Measurements from ENCODE around the gene RGL2. TPM values are rescaled to one million over a fixed set of nuclear protein-coding genes. Genes with fewer than 3 reads are reported as not detected.

Gene RGL2
- total RNA-seq, 1 experiment from 2014 or later, result 84.4 TPM

DNA sequence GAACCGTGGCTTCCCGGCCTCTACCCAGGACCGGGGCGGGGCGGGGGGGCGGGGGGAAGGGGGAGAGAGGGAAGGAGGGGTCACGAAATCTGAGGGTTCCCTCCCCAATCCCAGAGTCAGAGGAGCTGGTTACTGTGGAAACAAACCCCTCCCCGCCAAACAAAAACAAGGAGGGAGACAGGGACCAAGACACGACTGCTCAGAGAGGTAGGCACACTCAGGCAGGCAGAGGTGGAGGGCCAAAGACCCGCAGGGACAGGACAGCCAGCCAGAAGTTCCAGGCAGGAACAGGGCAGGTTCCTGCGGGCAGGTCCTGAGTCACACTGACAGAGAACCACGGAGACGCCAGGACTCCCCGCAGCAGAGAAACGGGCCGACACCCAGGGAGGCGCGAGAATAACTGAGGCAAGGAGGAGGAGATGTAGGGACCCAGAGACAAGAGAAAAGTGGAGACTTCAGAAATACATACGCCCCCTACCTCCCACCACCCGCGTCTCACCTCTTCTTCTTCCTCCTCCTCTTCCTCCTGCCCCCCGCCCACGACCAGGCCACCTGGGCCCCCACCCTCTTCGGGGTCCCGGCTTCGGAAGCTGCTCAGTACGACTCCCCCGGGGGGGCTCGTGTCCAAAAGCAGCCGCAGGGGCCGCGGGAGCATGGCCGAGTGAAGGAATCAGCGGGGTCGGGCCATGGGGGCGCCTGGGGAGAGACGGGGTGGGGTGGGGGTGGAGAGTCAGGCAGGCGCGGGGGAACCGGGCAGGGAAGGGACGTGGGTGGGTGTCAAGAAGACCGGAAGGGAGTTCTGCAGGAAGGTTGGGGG lies 578 bp downstream of the RGL2 start:
- no TSS peak for BruUV-seq (replicated peaks)
- CTCF ChIA-PET, result interaction anchor here (0.6 to 1.6 kb wide), 3 partner anchors 12 to 21 kb away, joined by 5 to 9 read pairs (median 6); partner anchors contain the start of genes B3GALT4 and ZBTB22
- ATAC-seq (peak; percentile 63), DNase-seq (ENCODE audit: low read depth, low spot score) (no peak)
- H3K36me3 ChIP-seq (ENCODE audit: control insufficient read depth, insufficient read depth, low read length), result peaks cover 5% of the 10 kb centered on the region
- intact Hi-C loops (cut with micrococcal nuclease; ENCODE audit: unreplicated experiment), result no loop called here
- peak overlapping the region; percentile 97 for H3K27ac ChIP-seq (ENCODE audit: low read length)
- no peaks in the 10 kb centered on the region for H3K9me3 ChIP-seq (ENCODE audit: control insufficient read depth, insufficient read depth, low read depth, low read length)
- POLR2A ChIA-PET, result interaction anchor here (0.6 to 1.6 kb wide), 3 partner anchors 9 to 256 kb away, joined by 3 to 5 read pairs (median 3); partner anchors contain the start of genes PFDN6 and WDR46
- no peaks in the 10 kb centered on the region for H3K27me3 ChIP-seq (ENCODE audit: control insufficient read depth, insufficient read depth, low read length)
- peak overlapping the region; percentile 72 to 80 for H3K4me3 ChIP-seq (ENCODE audit: low read depth in 2 of 2, low read length in 2 of 2)
- in situ Hi-C loops (cut with HindIII; ENCODE audit: low pct_unique_long_range_greater_than_20kb, low sequenced_read_pairs), result no loop called here
- TF ChIP-seq TCF7L2 (IDR thresholded peaks at IDR 0.05; ENCODE audit: low read depth, low read length) (no peak), SIN3A (IDR thresholded peaks at IDR 0.05; ENCODE audit: borderline replicate concordance, insufficient read depth, low read depth, low read length) (peak; percentile 96), POLR2AphosphoS5 (IDR thresholded peaks at IDR 0.05; ENCODE audit: low read depth, low read length) (peak; percentile 24; the same call in 1 of the 2 replicates)
- TF ChIP-seq, protein P1, sequence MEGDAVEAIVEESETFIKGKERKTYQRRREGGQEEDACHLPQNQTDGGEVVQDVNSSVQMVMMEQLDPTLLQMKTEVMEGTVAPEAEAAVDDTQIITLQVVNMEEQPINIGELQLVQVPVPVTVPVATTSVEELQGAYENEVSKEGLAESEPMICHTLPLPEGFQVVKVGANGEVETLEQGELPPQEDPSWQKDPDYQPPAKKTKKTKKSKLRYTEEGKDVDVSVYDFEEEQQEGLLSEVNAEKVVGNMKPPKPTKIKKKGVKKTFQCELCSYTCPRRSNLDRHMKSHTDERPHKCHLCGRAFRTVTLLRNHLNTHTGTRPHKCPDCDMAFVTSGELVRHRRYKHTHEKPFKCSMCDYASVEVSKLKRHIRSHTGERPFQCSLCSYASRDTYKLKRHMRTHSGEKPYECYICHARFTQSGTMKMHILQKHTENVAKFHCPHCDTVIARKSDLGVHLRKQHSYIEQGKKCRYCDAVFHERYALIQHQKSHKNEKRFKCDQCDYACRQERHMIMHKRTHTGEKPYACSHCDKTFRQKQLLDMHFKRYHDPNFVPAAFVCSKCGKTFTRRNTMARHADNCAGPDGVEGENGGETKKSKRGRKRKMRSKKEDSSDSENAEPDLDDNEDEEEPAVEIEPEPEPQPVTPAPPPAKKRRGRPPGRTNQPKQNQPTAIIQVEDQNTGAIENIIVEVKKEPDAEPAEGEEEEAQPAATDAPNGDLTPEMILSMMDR (IDR thresholded peaks at IDR 0.05), result no peak
- TF ChIP-seq, protein P2, sequence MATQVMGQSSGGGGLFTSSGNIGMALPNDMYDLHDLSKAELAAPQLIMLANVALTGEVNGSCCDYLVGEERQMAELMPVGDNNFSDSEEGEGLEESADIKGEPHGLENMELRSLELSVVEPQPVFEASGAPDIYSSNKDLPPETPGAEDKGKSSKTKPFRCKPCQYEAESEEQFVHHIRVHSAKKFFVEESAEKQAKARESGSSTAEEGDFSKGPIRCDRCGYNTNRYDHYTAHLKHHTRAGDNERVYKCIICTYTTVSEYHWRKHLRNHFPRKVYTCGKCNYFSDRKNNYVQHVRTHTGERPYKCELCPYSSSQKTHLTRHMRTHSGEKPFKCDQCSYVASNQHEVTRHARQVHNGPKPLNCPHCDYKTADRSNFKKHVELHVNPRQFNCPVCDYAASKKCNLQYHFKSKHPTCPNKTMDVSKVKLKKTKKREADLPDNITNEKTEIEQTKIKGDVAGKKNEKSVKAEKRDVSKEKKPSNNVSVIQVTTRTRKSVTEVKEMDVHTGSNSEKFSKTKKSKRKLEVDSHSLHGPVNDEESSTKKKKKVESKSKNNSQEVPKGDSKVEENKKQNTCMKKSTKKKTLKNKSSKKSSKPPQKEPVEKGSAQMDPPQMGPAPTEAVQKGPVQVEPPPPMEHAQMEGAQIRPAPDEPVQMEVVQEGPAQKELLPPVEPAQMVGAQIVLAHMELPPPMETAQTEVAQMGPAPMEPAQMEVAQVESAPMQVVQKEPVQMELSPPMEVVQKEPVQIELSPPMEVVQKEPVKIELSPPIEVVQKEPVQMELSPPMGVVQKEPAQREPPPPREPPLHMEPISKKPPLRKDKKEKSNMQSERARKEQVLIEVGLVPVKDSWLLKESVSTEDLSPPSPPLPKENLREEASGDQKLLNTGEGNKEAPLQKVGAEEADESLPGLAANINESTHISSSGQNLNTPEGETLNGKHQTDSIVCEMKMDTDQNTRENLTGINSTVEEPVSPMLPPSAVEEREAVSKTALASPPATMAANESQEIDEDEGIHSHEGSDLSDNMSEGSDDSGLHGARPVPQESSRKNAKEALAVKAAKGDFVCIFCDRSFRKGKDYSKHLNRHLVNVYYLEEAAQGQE (IDR thresholded peaks at IDR 0.05; ENCODE audit: insufficient read depth in 1 of 2, low read depth in 2 of 2, low read length in 1 of 2), result no peak
- peaks cover 13% of the 10 kb centered on the region for H3K4me1 ChIP-seq (ENCODE audit: control insufficient read depth, insufficient read depth, low read length)

DNA sequence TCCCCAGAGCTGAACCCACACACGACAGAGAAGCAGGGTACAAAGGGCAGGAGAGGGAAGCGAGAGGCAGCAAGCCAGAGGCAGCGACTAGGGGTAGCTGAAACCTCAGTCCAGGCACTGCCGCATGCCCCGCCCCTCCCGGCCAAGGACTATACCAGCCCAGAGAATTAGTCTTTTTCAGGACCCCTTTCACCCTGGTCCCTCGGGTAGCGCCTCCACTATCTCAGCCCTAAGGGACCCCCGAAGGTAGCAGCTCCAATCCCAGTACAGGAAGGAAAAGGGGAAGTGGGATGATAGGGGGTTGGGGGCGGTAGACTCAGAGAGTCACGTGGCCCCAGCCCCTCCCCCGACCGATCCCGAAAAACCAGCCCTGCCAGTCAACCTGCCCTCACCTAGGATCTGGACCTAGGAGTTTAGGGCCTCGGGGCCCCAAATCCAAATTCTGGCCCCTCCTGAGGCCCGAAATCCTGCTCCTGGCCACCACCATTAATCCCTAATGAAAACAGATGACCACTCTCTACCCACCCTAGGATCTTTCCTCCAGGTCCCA lies 1.3 kb downstream of the RGL2 start:
- Histone ChIP-seq H3K27ac (ENCODE audit: low read length) (peak overlapping the region; percentile 55), H3K4me1 (ENCODE audit: control insufficient read depth, insufficient read depth, low read length) (peaks cover 13% of the 10 kb centered on the region), H3K27me3 (ENCODE audit: control insufficient read depth, insufficient read depth, low read length) (no peaks in the 10 kb centered on the region), H3K9me3 (ENCODE audit: control insufficient read depth, insufficient read depth, low read depth, low read length) (no peaks in the 10 kb centered on the region), H3K4me3 (ENCODE audit: low read depth in 2 of 2, low read length in 2 of 2) (peak overlapping the region; percentile 72 to 80), H3K36me3 (ENCODE audit: control insufficient read depth, insufficient read depth, low read length) (peaks cover 3% of the 10 kb centered on the region; the same call in 1 of the 2 replicates)
- DNase-seq (ENCODE audit: low read depth, low spot score) (no peak), ATAC-seq (peak; percentile 33)
- TF ChIP-seq POLR2AphosphoS5 (IDR thresholded peaks at IDR 0.05; ENCODE audit: low read depth, low read length) (0 out of 2 replicates have a peak, but pooled peaks have one; percentile 9), TCF7L2 (IDR thresholded peaks at IDR 0.05; ENCODE audit: low read depth, low read length) (no peak)
- ChIA-PET POLR2A (interaction anchor here (1.0 to 1.6 kb wide), 2 partner anchors 8 to 15 kb away, joined by 3 to 5 read pairs; partner anchors contain the start of genes PFDN6 and WDR46), CTCF (interaction anchor here (0.6 kb wide), 1 partner anchor 264 kb away, joined by 14 read pairs; no protein-coding TSS in a partner anchor)
- no TSS peak for BruUV-seq (replicated peaks)
- in situ Hi-C loops (cut with HindIII; ENCODE audit: low pct_unique_long_range_greater_than_20kb, low sequenced_read_pairs) (no loop called here), intact Hi-C loops (cut with micrococcal nuclease; ENCODE audit: unreplicated experiment) (no loop called here)
